ENCODE results near the gene THSD4.

THSD4 gene

DNA sequence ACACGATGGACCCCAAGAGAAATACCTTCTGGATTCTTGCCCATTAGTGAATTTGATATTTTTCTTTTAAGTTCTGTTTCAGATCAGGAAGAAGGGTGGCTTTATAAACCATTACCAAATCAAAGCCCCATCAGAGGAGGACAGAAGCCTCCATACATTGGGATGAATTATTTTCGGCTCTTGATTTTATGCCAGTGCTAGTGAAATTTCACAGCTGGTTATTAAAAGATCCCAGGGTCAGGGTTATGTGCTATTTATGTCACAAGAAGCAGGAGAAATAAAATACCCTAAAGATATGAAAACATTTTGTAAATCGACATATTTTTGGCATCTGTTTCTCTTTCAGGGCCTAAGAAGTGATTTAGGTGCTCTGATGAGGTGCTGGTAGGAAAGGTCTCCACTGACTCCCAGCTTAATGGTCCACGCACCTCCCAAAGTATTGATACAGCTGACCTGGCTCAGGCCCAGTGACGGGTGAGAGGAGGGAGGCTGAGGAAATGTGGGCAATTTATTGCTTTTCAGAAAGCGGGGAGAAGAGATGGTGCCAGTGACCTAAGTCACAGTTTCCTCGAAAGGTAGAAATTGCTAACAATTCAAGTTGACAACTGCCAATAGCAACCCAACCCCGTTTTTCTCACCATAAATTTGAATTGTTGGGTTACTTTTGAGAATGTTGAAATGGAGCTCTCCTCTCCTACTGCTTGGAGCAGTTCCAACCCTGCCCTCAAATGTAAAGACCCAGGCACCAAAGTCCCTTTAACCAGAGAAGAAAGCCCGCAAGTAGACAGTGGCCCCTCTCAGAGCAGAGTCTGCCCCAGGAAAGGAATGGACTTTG lies 379.5 kb downstream of the THSD4 start:
- Histone ChIP-seq H3K4me1 (ENCODE audit: insufficient read depth, insufficient read length) (no peaks in the 10 kb centered on the region), H3K4me3 (ENCODE audit: insufficient read length, low read depth) (no peak overlapping the region), H3K9ac (ENCODE audit: insufficient read length, low read depth) (no peak overlapping the region), H3K9me3 (ENCODE audit: insufficient read depth, low read length) (peaks cover 7% of the 10 kb centered on the region; the same call in 1 of the 2 replicates), H3K36me3 (ENCODE audit: insufficient read depth, insufficient read length, low read length) (no peaks in the 10 kb centered on the region), H3K27me3 (ENCODE audit: insufficient read depth, insufficient read length) (no peaks in the 10 kb centered on the region)
- TF ChIP-seq YY1 (IDR thresholded peaks at IDR 0.05; ENCODE audit: insufficient read depth, insufficient read length) (no peak), ZNF274 (IDR thresholded peaks at IDR 0.05; ENCODE audit: low read depth, low read length) (no peak), SUZ12 (IDR thresholded peaks at IDR 0.05; ENCODE audit: extremely low read depth, insufficient read depth, insufficient read length) (no peak)
- no peak for DNase-seq (ENCODE audit: low read depth, low spot score)

DNA sequence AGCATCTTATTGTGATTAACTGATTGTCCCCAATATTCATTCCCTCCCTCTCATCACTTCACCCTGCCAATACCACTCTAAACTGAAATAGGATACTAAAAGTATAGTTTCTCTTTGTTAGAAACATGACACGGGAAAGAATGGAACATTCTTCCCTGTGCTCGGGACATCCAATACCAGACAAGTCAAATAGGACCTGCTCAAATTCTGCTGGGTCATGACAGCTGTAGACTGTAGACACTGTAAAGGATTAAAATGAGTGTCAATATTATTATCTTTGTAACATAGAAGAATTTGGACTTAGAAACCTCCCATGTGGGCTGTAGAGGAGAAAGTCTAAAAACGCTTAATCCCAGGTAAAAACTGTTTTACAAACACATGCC lies 380.1 kb downstream of the THSD4 start:
- Histone ChIP-seq H3K27me3 (ENCODE audit: insufficient read depth, insufficient read length) (no peaks in the 10 kb centered on the region), H3K9ac (ENCODE audit: insufficient read length, low read depth) (no peak overlapping the region), H3K9me3 (ENCODE audit: insufficient read depth, low read length) (peaks cover 7% of the 10 kb centered on the region; the same call in 1 of the 2 replicates), H3K36me3 (ENCODE audit: insufficient read depth, insufficient read length, low read length) (no peaks in the 10 kb centered on the region), H3K4me1 (ENCODE audit: insufficient read depth, insufficient read length) (no peaks in the 10 kb centered on the region), H3K4me3 (ENCODE audit: insufficient read length, low read depth) (no peak overlapping the region)
- TF ChIP-seq YY1 (IDR thresholded peaks at IDR 0.05; ENCODE audit: insufficient read depth, insufficient read length): no peak
- no peak for TF ChIP-seq SUZ12 (IDR thresholded peaks at IDR 0.05; ENCODE audit: extremely low read depth, insufficient read depth, insufficient read length)
- no peak for TF ChIP-seq ZNF274 (IDR thresholded peaks at IDR 0.05; ENCODE audit: low read depth, low read length)
- DNase-seq (ENCODE audit: low read depth, low spot score): no peak

DNA sequence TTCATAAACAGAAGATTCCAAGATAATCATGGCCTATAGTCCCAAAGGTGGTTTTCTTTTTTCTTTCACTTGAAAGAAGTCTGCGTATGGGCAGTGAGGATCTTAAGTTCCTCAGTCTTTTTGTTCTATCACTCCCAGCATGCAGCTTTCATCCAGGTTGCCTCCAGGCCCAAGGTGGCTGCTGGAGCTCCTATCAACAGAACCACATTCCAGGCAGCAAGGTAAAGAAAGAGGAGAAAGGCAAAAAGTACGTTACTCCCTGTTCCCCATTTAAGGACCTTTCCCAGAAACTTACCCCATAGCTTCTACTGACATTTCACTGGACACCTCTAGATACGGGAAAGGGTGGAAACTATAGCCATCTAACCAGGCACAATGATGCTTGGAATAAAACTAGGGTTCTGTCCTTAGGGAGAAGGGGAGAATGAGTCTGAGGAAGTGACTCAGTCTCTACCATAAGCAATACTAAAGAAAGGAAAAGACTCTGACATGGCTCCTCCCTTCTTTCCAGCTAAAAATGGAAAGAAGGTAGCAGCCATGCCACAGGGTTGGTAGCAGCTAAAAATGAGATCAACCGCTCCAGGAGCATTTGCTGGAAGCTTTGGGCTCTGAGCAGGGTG lies 381.2 kb downstream of the THSD4 start:
- Histone ChIP-seq H3K4me3 (ENCODE audit: insufficient read length, low read depth) (no peak overlapping the region), H3K9me3 (ENCODE audit: insufficient read depth, low read length) (peaks cover 1% of the 10 kb centered on the region; the same call in 1 of the 2 replicates), H3K27me3 (ENCODE audit: insufficient read depth, insufficient read length) (no peaks in the 10 kb centered on the region), H3K9ac (ENCODE audit: insufficient read length, low read depth) (no peak overlapping the region), H3K4me1 (ENCODE audit: insufficient read depth, insufficient read length) (no peaks in the 10 kb centered on the region), H3K36me3 (ENCODE audit: insufficient read depth, insufficient read length, low read length) (no peaks in the 10 kb centered on the region)
- TF ChIP-seq SUZ12 (IDR thresholded peaks at IDR 0.05; ENCODE audit: extremely low read depth, insufficient read depth, insufficient read length): no peak
- TF ChIP-seq YY1 (IDR thresholded peaks at IDR 0.05; ENCODE audit: insufficient read depth, insufficient read length): no peak
- TF ChIP-seq ZNF274 (IDR thresholded peaks at IDR 0.05; ENCODE audit: low read depth, low read length): no peak
- no peak for DNase-seq (ENCODE audit: low read depth, low spot score)

DNA sequence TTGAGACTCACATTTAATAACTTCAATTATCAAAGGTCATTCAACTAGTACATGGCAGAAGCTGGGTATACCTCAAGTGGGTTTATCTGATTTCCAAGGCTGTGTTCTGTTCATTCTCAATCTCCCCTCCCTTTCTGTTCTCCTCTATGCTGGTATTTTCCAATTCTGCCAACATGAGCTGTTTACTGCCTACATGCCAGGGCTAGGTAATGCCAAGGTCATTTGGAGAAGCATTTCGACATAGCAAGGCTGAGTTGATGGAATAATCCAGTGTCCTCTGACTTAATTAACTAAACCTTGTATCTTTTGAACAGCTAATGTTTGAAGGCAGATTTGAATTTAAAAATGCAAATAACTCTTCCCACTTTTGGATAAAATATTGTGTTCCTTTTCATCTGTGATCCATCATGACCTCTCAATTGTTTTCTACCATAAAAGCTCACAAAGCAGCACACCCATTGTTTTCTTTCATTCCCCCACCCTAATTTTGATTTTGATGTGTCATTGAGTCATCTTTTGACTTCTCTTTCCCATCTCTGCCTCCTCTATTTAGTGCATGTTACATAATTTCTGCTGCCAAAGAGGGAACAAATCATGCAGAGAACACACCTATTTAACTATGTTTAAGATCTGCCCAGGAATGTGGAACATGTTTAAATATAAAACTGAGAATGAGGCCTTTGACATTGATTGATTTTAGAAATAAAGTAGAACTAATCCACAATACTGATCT lies 386.2 kb downstream of the THSD4 start:
- no peak for DNase-seq (ENCODE audit: low read depth, low spot score)

DNA sequence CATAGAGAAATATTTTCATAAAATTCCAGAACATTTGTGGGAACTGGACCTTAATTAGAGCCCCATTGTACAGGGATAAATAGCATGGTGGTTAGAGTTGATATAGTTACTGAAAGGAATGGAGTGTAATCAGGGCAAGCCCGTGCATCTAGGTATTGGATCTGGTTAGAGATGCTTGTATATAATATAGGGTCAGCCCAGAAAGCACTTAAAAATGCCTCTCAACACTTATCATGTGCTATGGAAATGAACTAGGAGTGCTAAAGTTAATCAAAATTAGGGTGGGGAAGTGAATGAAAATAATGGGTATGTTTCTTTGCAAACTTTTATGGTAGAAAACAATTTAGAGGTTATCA lies 386.8 kb downstream of the THSD4 start:
- H3K9me3 ChIP-seq (ENCODE audit: insufficient read depth, low read length): no peaks in the 10 kb centered on the region
- no peaks in the 10 kb centered on the region for H3K27me3 ChIP-seq (ENCODE audit: insufficient read depth, insufficient read length)
- no peak overlapping the region for H3K4me3 ChIP-seq (ENCODE audit: insufficient read length, low read depth)
- no peaks in the 10 kb centered on the region for H3K4me1 ChIP-seq (ENCODE audit: insufficient read depth, insufficient read length)
- TF ChIP-seq YY1 (IDR thresholded peaks at IDR 0.05; ENCODE audit: insufficient read depth, insufficient read length) (no peak), ZNF274 (IDR thresholded peaks at IDR 0.05; ENCODE audit: low read depth, low read length) (no peak), SUZ12 (IDR thresholded peaks at IDR 0.05; ENCODE audit: extremely low read depth, insufficient read depth, insufficient read length) (no peak)
- DNase-seq (ENCODE audit: low read depth, low spot score): no peak
- H3K36me3 ChIP-seq (ENCODE audit: insufficient read depth, insufficient read length, low read length): no peaks in the 10 kb centered on the region
- no peak overlapping the region for H3K9ac ChIP-seq (ENCODE audit: insufficient read length, low read depth)

More for the DNA sequence above, 386.2 kb downstream of the THSD4 start:
- H3K9ac ChIP-seq (ENCODE audit: insufficient read length, low read depth): no peak overlapping the region
- H3K27me3 ChIP-seq (ENCODE audit: insufficient read depth, insufficient read length): no peaks in the 10 kb centered on the region
- H3K4me1 ChIP-seq (ENCODE audit: insufficient read depth, insufficient read length): no peaks in the 10 kb centered on the region
- no peak overlapping the region for H3K4me3 ChIP-seq (ENCODE audit: insufficient read length, low read depth)
- H3K9me3 ChIP-seq (ENCODE audit: insufficient read depth, low read length): no peaks in the 10 kb centered on the region
- no peaks in the 10 kb centered on the region for H3K36me3 ChIP-seq (ENCODE audit: insufficient read depth, insufficient read length, low read length)
- TF ChIP-seq YY1 (IDR thresholded peaks at IDR 0.05; ENCODE audit: insufficient read depth, insufficient read length) (no peak), ZNF274 (IDR thresholded peaks at IDR 0.05; ENCODE audit: low read depth, low read length) (no peak), SUZ12 (IDR thresholded peaks at IDR 0.05; ENCODE audit: extremely low read depth, insufficient read depth, insufficient read length) (no peak)

DNA sequence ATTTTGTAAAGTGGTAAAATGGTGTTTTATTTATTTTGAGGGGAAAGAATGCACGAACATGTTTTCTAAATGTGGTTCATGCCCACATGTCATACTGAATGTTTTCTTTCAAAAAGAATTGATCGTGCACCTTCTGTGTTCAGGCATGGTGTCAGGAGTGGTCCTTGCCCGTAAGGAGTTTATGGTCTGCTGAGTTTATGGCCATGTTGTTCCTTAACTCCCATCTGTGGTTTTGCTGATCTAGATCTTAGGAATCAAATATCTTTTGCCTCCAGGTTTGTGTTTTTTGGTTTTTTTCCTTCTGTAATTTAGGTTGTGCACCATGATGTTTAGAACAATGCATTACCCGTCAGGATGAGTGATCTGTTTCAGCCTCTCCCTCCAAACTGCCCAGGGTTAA lies 390.7 kb downstream of the THSD4 start:
- TF ChIP-seq ZNF274 (IDR thresholded peaks at IDR 0.05; ENCODE audit: low read depth, low read length) (no peak), SUZ12 (IDR thresholded peaks at IDR 0.05; ENCODE audit: extremely low read depth, insufficient read depth, insufficient read length) (no peak), YY1 (IDR thresholded peaks at IDR 0.05; ENCODE audit: insufficient read depth, insufficient read length) (no peak)
- no peak for DNase-seq (ENCODE audit: low read depth, low spot score)
- Histone ChIP-seq H3K4me3 (ENCODE audit: insufficient read length, low read depth) (no peak overlapping the region), H3K36me3 (ENCODE audit: insufficient read depth, insufficient read length, low read length) (no peaks in the 10 kb centered on the region), H3K9me3 (ENCODE audit: insufficient read depth, low read length) (no peaks in the 10 kb centered on the region), H3K9ac (ENCODE audit: insufficient read length, low read depth) (no peak overlapping the region), H3K27me3 (ENCODE audit: insufficient read depth, insufficient read length) (no peaks in the 10 kb centered on the region), H3K4me1 (ENCODE audit: insufficient read depth, insufficient read length) (no peaks in the 10 kb centered on the region)

- H3K4me3 ChIP-seq (ENCODE audit: insufficient read length, low read depth): no peak overlapping the region
- no peak for DNase-seq (ENCODE audit: low read depth, low spot score)
Observed at GRCh38 chr15:71506946-71507345, 391.7 kb downstream of the THSD4 start.

More at GRCh38 chr15:71506946-71507345, 391.7 kb downstream of the THSD4 start:
- TF ChIP-seq SUZ12 (IDR thresholded peaks at IDR 0.05; ENCODE audit: extremely low read depth, insufficient read depth, insufficient read length) (no peak), ZNF274 (IDR thresholded peaks at IDR 0.05; ENCODE audit: low read depth, low read length) (no peak), YY1 (IDR thresholded peaks at IDR 0.05; ENCODE audit: insufficient read depth, insufficient read length) (no peak)
- H3K27me3 ChIP-seq (ENCODE audit: insufficient read depth, insufficient read length): no peaks in the 10 kb centered on the region
- H3K36me3 ChIP-seq (ENCODE audit: insufficient read depth, insufficient read length, low read length): no peaks in the 10 kb centered on the region
- H3K4me1 ChIP-seq (ENCODE audit: insufficient read depth, insufficient read length): no peaks in the 10 kb centered on the region
- H3K9me3 ChIP-seq (ENCODE audit: insufficient read depth, low read length): no peaks in the 10 kb centered on the region
- H3K9ac ChIP-seq (ENCODE audit: insufficient read length, low read depth): no peak overlapping the region

All from NT2/D1 (cell line).